OCI-LY7 (cell line): ENCODE data around the gene SPOCK1. TPM values are rescaled to one million over a fixed set of nuclear protein-coding genes. Genes with fewer than 3 reads are reported as not detected.

Source experiments
- BruUV-seq: library from RNA; stranded (reverse); fragments of 400-500 nt; replicated peaks from 2 replicates; lab custom pipeline; 2021; lab: Mats Ljungman, UMichigan
- CTCF ChIA-PET: fragments of 300-600 bp; sonication (Branson Sonifier 250); formaldehyde crosslinking; loops from one replicate; lab custom pipeline; 2022; ENCODE audit warnings: antibody characterized with exemption; ENCODE audit not compliant: unreplicated experiment; lab: Charles Lee
- POLR2A ChIA-PET: fragments of 300-600 bp; sonication (Branson Sonifier 250); formaldehyde crosslinking; loops from one replicate; lab custom pipeline; 2022; ENCODE audit warnings: antibody characterized with exemption; lab: Charles Lee
- DNase-seq: peaks from one replicate; pipeline ENCODE4 v3.0.0-alpha.2; 2015; ENCODE audit warnings: low spot score
- H2AFZ ChIP-seq: fragments of 200-600 bp; sonication (generic), shearing (Covaris generic); 2 replicates; pipeline ENCODE4 v1.6.1; 2014; ENCODE audit warnings: mild to moderate bottlenecking, antibody characterized with exemption, low read length, moderate library complexity
- H3K27ac ChIP-seq: fragments of 200-600 bp; sonication (generic); 2 replicates; pipeline ENCODE4 v1.5.1; 2014; ENCODE audit warnings: mixed run types, low read depth, mild to moderate bottlenecking, moderate library complexity, low read length, inconsistent platforms; ENCODE audit not compliant: poor library complexity, severe bottlenecking
- H3K36me3 ChIP-seq: fragments of 200-600 bp; sonication (generic); 2 replicates; pipeline ENCODE4 v1.6.1; 2014; ENCODE audit warnings: mild to moderate bottlenecking, antibody characterized with exemption, low read length, moderate library complexity, mixed read lengths; ENCODE audit not compliant: insufficient read depth
- H3K4me1 ChIP-seq: fragments of 200-600 bp; sonication (generic); 2 replicates; pipeline ENCODE4 v1.5.1; 2014; ENCODE audit warnings: mild to moderate bottlenecking, low read length; ENCODE audit not compliant: insufficient read depth, poor library complexity, severe bottlenecking
- H3K4me2 ChIP-seq: fragments of 200-600 bp; sonication (generic); 2 replicates; pipeline ENCODE4 v1.6.1; 2014; ENCODE audit warnings: mild to moderate bottlenecking, low read length
- H3K4me3 ChIP-seq: fragments of 200-600 bp; sonication (generic); 2 replicates; pipeline ENCODE4 v1.5.1; 2014; ENCODE audit warnings: mild to moderate bottlenecking, low read depth, low read length; ENCODE audit not compliant: poor library complexity, severe bottlenecking
- H3K79me2 ChIP-seq: fragments of 200-600 bp; sonication (generic); 2 replicates; pipeline ENCODE4 v1.6.1; 2016; ENCODE audit warnings: low read depth, mild to moderate bottlenecking, low read length, moderate library complexity, mixed read lengths; ENCODE audit not compliant: insufficient read depth
- H3K9me2 ChIP-seq: fragments of 200-600 bp; sonication (generic); 2 replicates; pipeline ENCODE4 v1.6.1; 2016; ENCODE audit warnings: mild to moderate bottlenecking, low read length, mixed read lengths; ENCODE audit not compliant: insufficient read depth
- H3K9me3 ChIP-seq: fragments of 200-600 bp; sonication (generic); 2 replicates; pipeline ENCODE4 v1.6.1; 2014; ENCODE audit warnings: mild to moderate bottlenecking, mixed run types, low read length, mixed read lengths
- H4K20me1 ChIP-seq: fragments of 200-600 bp; sonication (generic); 2 replicates; pipeline ENCODE4 v1.6.1; 2014; ENCODE audit warnings: mild to moderate bottlenecking, antibody characterized with exemption, low read length, moderate library complexity, mixed read lengths; ENCODE audit not compliant: insufficient read depth
- EZH2phosphoT487 ChIP-seq: fragments of 200-600 bp; sonication (generic); IDR thresholded peaks from 2 replicates; pipeline ENCODE4 v1.6.1; 2018; ENCODE audit warnings: low read depth, borderline replicate concordance, mild to moderate bottlenecking, mixed run types, antibody characterized with exemption, low read length, moderate library complexity, mixed read lengths
- intact Hi-C: fragments of 100-400 bp; cut with micrococcal nuclease; formaldehyde crosslinking; loops from one replicate; pipeline ENCODE4 v1.10.0; 2022; ENCODE audit not compliant: unreplicated experiment
- total RNA-seq, 2 experiments: library from RNA; depleted of rRNA in 1 of 2; stranded (reverse); fragments of >200 nt in 1 of 2; shearing (Covaris generic) in 1 of 2; gene quantifications; 2 replicates each; pipeline ENCODE4 v1.2.3, GENCODE V29; 2014 to 2022
- TF ChIP-seq, protein P1 (sequence below): fragments of 200-600 bp; sonication (generic); conservative IDR thresholded peaks from 2 replicates; pipeline ENCODE4 v1.5.1; 2014; ENCODE audit warnings: mild to moderate bottlenecking, antibody characterized with exemption, low read length, moderate library complexity, mixed read lengths

Gene SPOCK1
- total RNA-seq, 2 experiments from 2014 or later, result 0.29 to 1.5 TPM

DNA sequence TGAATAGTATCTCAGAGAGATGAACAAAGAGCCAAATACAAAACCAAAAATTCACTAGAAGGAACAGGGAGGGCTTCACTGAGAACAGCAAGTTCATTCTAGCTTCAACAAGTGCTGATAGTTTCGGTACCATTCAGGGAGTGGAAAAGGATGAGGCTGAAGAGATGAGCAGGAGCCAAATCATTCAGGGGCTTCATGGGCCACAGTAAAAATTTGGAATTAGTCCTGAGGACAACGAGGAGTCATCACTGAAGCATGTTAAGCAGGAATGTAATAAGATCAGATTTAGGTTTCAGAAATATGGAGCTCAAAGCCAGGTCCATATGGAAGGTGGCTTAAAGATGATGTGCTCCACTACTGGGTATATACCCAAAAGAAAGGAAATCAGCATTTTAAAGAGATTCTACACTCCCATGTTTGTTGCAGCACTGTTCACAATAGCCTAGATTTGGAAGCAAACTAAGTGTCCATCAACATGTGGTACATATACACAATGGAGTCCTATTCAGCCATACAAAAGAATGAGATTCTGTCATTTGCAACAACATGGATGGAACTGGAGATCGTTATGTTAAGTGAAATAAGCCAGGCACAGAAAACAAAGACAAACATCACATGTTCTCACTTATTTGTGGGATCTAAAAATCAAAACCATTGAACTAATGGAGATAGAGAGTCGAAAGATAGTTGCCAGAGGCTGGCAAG is 36.2 kb downstream of the SPOCK1 start:
- Histone ChIP-seq H3K4me2 (no peak overlapping the region), H3K9me2 (no peaks in the 10 kb centered on the region), H3K79me2 (no peaks in the 10 kb centered on the region), H4K20me1 (no peaks in the 10 kb centered on the region), H3K4me1 (no peaks in the 10 kb centered on the region), H3K9me3 (no peaks in the 10 kb centered on the region), H3K4me3 (no peak overlapping the region), H2AFZ (no peak overlapping the region), H3K27ac (no peak overlapping the region), H3K36me3 (no peaks in the 10 kb centered on the region)
- intact Hi-C loops, result no loop called here
- no TSS peak for BruUV-seq
- no peak for DNase-seq
- POLR2A ChIA-PET, result no interaction called here
- TF ChIP-seq, protein P1, sequence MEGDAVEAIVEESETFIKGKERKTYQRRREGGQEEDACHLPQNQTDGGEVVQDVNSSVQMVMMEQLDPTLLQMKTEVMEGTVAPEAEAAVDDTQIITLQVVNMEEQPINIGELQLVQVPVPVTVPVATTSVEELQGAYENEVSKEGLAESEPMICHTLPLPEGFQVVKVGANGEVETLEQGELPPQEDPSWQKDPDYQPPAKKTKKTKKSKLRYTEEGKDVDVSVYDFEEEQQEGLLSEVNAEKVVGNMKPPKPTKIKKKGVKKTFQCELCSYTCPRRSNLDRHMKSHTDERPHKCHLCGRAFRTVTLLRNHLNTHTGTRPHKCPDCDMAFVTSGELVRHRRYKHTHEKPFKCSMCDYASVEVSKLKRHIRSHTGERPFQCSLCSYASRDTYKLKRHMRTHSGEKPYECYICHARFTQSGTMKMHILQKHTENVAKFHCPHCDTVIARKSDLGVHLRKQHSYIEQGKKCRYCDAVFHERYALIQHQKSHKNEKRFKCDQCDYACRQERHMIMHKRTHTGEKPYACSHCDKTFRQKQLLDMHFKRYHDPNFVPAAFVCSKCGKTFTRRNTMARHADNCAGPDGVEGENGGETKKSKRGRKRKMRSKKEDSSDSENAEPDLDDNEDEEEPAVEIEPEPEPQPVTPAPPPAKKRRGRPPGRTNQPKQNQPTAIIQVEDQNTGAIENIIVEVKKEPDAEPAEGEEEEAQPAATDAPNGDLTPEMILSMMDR, result no peak
- no peak for TF ChIP-seq EZH2phosphoT487
- CTCF ChIA-PET, result no interaction called here

DNA sequence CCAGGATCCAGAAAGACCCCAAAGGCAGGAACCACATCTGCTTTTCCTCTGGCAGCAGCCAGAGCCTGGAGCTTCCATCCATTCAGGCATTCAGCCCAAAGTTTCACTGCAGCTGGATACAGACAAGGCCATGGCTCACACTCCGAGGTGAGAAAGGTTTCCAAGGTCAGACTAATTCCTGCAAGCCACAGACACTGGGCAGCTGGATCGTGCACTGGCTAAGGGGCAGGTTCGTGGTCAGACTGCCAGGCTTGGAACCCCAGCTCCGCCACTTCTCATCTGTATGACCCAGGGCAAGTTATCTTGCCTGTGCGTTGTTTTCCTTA is 36.9 kb downstream of the SPOCK1 start:
- no peak overlapping the region for H3K4me2 ChIP-seq
- CTCF ChIA-PET, result no interaction called here
- no peaks in the 10 kb centered on the region for H3K36me3 ChIP-seq
- H3K79me2 ChIP-seq, result no peaks in the 10 kb centered on the region
- no TSS peak for BruUV-seq
- no peak overlapping the region for H3K27ac ChIP-seq
- H3K9me3 ChIP-seq, result no peaks in the 10 kb centered on the region
- H3K4me1 ChIP-seq, result no peaks in the 10 kb centered on the region
- POLR2A ChIA-PET, result no interaction called here
- no peak for DNase-seq
- TF ChIP-seq, protein P1, result no peak
- no peak for TF ChIP-seq EZH2phosphoT487
- no peaks in the 10 kb centered on the region for H3K9me2 ChIP-seq
- H3K4me3 ChIP-seq, result no peak overlapping the region
- intact Hi-C loops, result no loop called here
- no peak overlapping the region for H2AFZ ChIP-seq
- H4K20me1 ChIP-seq, result no peaks in the 10 kb centered on the region
